HEK293 (cell line): Measurements from ENCODE around the gene PARP8.

Experiments
- ATF2 ChIP-seq: fragments of 450-650 bp; formaldehyde crosslinking; IDR thresholded peaks from 2 replicates; pipeline ENCODE4 v1.5.1; 2016; ENCODE audit warnings: missing biosample characterization, missing genetic modification characterization, low read depth
- HIC1 ChIP-seq: fragments of 450-650 bp; formaldehyde crosslinking; IDR thresholded peaks from 2 replicates; pipeline ENCODE4 v1.5.1; 2016; ENCODE audit warnings: missing biosample characterization, missing genetic modification characterization
- KLF10 ChIP-seq: fragments of 450-650 bp; IDR thresholded peaks from 2 replicates; pipeline ENCODE4 v1.5.1; 2018; ENCODE audit warnings: missing biosample characterization, mild to moderate bottlenecking, missing genetic modification characterization
- KLF9 ChIP-seq: fragments of 450-650 bp; formaldehyde crosslinking; IDR thresholded peaks from 2 replicates; pipeline ENCODE4 v1.5.1; 2016; ENCODE audit warnings: missing biosample characterization, missing genetic modification characterization, low read depth
- MYNN ChIP-seq: fragments of 450-650 bp; formaldehyde crosslinking; IDR thresholded peaks from 2 replicates; pipeline ENCODE4 v1.5.1; 2016; ENCODE audit warnings: missing biosample characterization, missing genetic modification characterization, borderline replicate concordance
- OVOL3 ChIP-seq: fragments of 450-650 bp; formaldehyde crosslinking; IDR thresholded peaks from 2 replicates; pipeline ENCODE4 v1.5.1; 2016; ENCODE audit warnings: missing biosample characterization, missing genetic modification characterization
- PRDM6 ChIP-seq: fragments of 450-650 bp; formaldehyde crosslinking; IDR thresholded peaks from 2 replicates; pipeline ENCODE4 v1.5.1; 2017; ENCODE audit warnings: missing biosample characterization, missing genetic modification characterization
- SALL2 ChIP-seq: fragments of 450-650 bp; formaldehyde crosslinking; IDR thresholded peaks from 2 replicates; pipeline ENCODE4 v1.5.0; 2017; ENCODE audit warnings: missing biosample characterization, mild to moderate bottlenecking, missing genetic modification characterization, borderline replicate concordance
- ZBTB1 ChIP-seq: fragments of 450-650 bp; formaldehyde crosslinking; IDR thresholded peaks from 2 replicates; pipeline ENCODE4 v1.5.1; 2016; ENCODE audit warnings: missing biosample characterization, missing genetic modification characterization
- ZBTB11 ChIP-seq: fragments of 450-650 bp; formaldehyde crosslinking; conservative IDR thresholded peaks from 2 replicates; pipeline ENCODE4 v1.5.1; 2016; ENCODE audit warnings: low read depth, missing biosample characterization, missing genetic modification characterization
- ZEB2 ChIP-seq: fragments of 450-650 bp; formaldehyde crosslinking; IDR thresholded peaks from 2 replicates; pipeline ENCODE4 v1.5.1; 2016; ENCODE audit warnings: missing biosample characterization, missing genetic modification characterization
- ZNF132 ChIP-seq: fragments of 450-650 bp; formaldehyde crosslinking; IDR thresholded peaks from 2 replicates; pipeline ENCODE4 v1.5.1; 2017; ENCODE audit warnings: missing biosample characterization, missing genetic modification characterization, borderline replicate concordance
- ZNF214 ChIP-seq: fragments of 450-650 bp; formaldehyde crosslinking; IDR thresholded peaks from 2 replicates; pipeline ENCODE4 v1.5.1; 2017; ENCODE audit warnings: missing biosample characterization, mild to moderate bottlenecking, missing genetic modification characterization, borderline replicate concordance
- ZNF274 ChIP-seq, 2 experiments: fragments of 200-500 bp in 1 of 2; fragments of 450-650 bp in 1 of 2; sonication (Bioruptor generic) in 1 of 2; formaldehyde crosslinking in 1 of 2; IDR thresholded peaks; 2 replicates each; pipeline versions ENCODE4 v1.5.1 to v1.6.1; 2014 to 2016; ENCODE audit warnings: borderline replicate concordance in 1 of 2, inconsistent platforms in 1 of 2, low read length in 1 of 2, missing biosample characterization in 1 of 2, missing genetic modification characterization in 1 of 2
- ZNF366 ChIP-seq: fragments of 450-650 bp; formaldehyde crosslinking; conservative IDR thresholded peaks from 2 replicates; pipeline ENCODE4 v1.5.1; 2016; ENCODE audit warnings: missing biosample characterization, missing genetic modification characterization
- ZNF521 ChIP-seq: fragments of 450-650 bp; formaldehyde crosslinking; IDR thresholded peaks from 2 replicates; pipeline ENCODE4 v1.5.1; 2017; ENCODE audit warnings: missing biosample characterization, mild to moderate bottlenecking, missing genetic modification characterization
- ZNF530 ChIP-seq: fragments of 450-650 bp; formaldehyde crosslinking; IDR thresholded peaks from 2 replicates; pipeline ENCODE4 v1.5.1; 2016; ENCODE audit warnings: low read depth, missing biosample characterization, missing genetic modification characterization
- ZNF692 ChIP-seq: fragments of 450-650 bp; formaldehyde crosslinking; IDR thresholded peaks from 2 replicates; pipeline ENCODE4 v1.5.1; 2016; ENCODE audit warnings: missing biosample characterization, missing genetic modification characterization
- ZNF830 ChIP-seq: fragments of 450-650 bp; IDR thresholded peaks from 2 replicates; pipeline ENCODE4 v1.5.0; 2018; ENCODE audit warnings: missing biosample characterization, missing genetic modification characterization, low read depth, mild to moderate bottlenecking, moderate library complexity
- TF ChIP-seq, protein P1 (sequence below): fragments of 450-650 bp; formaldehyde crosslinking; IDR thresholded peaks from 2 replicates; pipeline ENCODE4 v1.5.1; 2016; ENCODE audit warnings: missing biosample characterization, missing genetic modification characterization, borderline replicate concordance
- TF ChIP-seq, protein P2 (sequence below): fragments of 450-650 bp; formaldehyde crosslinking; IDR thresholded peaks from 2 replicates; pipeline ENCODE4 v1.5.1; 2017; ENCODE audit warnings: missing biosample characterization, missing genetic modification characterization

Gene PARP8

GRCh38 chr5:50702615-50703366, 36.4 kb downstream of the PARP8 start (continued):
- TF ChIP-seq HIC1 (tag by site-specific recombination): 0 out of 2 replicates have a peak, but pooled peaks have one; percentile 17
- no peak for TF ChIP-seq SALL2
- TF ChIP-seq PRDM6: no peak
- no peak for TF ChIP-seq ZNF530 (tag by site-specific recombination)
- TF ChIP-seq MYNN (tag by site-specific recombination): no peak
- no peak for TF ChIP-seq ZBTB11 (tag by site-specific recombination)
- TF ChIP-seq, protein P1, sequence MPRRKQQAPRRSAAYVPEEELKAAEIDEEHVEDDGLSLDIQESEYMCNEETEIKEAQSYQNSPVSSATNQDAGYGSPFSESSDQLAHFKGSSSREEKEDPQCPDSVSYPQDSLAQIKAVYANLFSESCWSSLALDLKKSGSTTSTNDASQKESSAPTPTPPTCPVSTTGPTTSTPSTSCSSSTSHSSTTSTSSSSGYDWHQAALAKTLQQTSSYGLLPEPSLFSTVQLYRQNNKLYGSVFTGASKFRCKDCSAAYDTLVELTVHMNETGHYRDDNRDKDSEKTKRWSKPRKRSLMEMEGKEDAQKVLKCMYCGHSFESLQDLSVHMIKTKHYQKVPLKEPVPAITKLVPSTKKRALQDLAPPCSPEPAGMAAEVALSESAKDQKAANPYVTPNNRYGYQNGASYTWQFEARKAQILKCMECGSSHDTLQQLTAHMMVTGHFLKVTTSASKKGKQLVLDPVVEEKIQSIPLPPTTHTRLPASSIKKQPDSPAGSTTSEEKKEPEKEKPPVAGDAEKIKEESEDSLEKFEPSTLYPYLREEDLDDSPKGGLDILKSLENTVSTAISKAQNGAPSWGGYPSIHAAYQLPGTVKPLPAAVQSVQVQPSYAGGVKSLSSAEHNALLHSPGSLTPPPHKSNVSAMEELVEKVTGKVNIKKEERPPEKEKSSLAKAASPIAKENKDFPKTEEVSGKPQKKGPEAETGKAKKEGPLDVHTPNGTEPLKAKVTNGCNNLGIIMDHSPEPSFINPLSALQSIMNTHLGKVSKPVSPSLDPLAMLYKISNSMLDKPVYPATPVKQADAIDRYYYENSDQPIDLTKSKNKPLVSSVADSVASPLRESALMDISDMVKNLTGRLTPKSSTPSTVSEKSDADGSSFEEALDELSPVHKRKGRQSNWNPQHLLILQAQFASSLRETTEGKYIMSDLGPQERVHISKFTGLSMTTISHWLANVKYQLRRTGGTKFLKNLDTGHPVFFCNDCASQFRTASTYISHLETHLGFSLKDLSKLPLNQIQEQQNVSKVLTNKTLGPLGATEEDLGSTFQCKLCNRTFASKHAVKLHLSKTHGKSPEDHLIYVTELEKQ (tag by site-specific recombination): no peak
- peak; percentile 25; the same call in 1 of the 2 replicates for TF ChIP-seq KLF9 (tag by site-specific recombination)
- TF ChIP-seq ZNF521 (tag by site-specific recombination): no peak
- TF ChIP-seq ZEB2 (tag by site-specific recombination): 0 out of 2 replicates have a peak, but pooled peaks have one; percentile 14
- no peak for TF ChIP-seq ZNF274 (IDR thresholded peaks at IDR 0.05; ENCODE audit: low read length)
- no peak for TF ChIP-seq ZNF274 (tag by site-specific recombination; IDR thresholded peaks at IDR 0.05; ENCODE audit: borderline replicate concordance)
- no peak for TF ChIP-seq ZNF830 (tag by site-specific recombination)
- TF ChIP-seq, protein P2, sequence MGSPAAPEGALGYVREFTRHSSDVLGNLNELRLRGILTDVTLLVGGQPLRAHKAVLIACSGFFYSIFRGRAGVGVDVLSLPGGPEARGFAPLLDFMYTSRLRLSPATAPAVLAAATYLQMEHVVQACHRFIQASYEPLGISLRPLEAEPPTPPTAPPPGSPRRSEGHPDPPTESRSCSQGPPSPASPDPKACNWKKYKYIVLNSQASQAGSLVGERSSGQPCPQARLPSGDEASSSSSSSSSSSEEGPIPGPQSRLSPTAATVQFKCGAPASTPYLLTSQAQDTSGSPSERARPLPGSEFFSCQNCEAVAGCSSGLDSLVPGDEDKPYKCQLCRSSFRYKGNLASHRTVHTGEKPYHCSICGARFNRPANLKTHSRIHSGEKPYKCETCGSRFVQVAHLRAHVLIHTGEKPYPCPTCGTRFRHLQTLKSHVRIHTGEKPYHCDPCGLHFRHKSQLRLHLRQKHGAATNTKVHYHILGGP (tag by site-specific recombination): no peak
- TF ChIP-seq ZNF132 (tag by site-specific recombination): no peak
- TF ChIP-seq OVOL3 (tag by site-specific recombination): no peak
- TF ChIP-seq ZBTB1 (tag by site-specific recombination): no peak
- no peak for TF ChIP-seq ZNF366
- no peak for TF ChIP-seq ZNF214
- TF ChIP-seq KLF10 (tag by site-specific recombination): no peak
- no peak for TF ChIP-seq ZNF692 (tag by site-specific recombination)
- peak; percentile 47; the same call in 1 of the 2 replicates for TF ChIP-seq ATF2 (tag by site-specific recombination)
